Panc1 (cell line): ENCODE results near the gene ABCC1. TPM values are rescaled to one million over a fixed set of nuclear protein-coding genes. Genes with fewer than 3 reads are reported as not detected.
A peak's percentile ranks its signal among the peaks of the same experiment; 100 is the strongest.

Experiments
- ATAC-seq: fragments of 200-7000 bp; cut with Tn5 transposase; 2 replicates; pipeline ENCODE4 v1.9.1; 2020; ENCODE audit warnings: mild to moderate bottlenecking, moderate library complexity
- BruUV-seq: library from RNA; stranded (reverse); fragments of 400-500 nt; replicated peaks from 2 replicates; lab custom pipeline; 2021; lab: Mats Ljungman, UMichigan
- CTCF ChIA-PET: fragments of 300-600 bp; sonication (Branson Sonifier 250); formaldehyde crosslinking; loops from one replicate; lab custom pipeline; 2022; ENCODE audit warnings: antibody characterized with exemption; lab: Charles Lee
- POLR2A ChIA-PET: fragments of 300-600 bp; sonication (Branson Sonifier 250); formaldehyde crosslinking; loops from one replicate; lab custom pipeline; 2022; ENCODE audit warnings: antibody characterized with exemption; lab: Charles Lee
- DNase-seq: peaks from one replicate; pipeline ENCODE4 v3.0.0-alpha.2; 2010; ENCODE audit warnings: low read depth, low spot score
- H3K27ac ChIP-seq: 2 replicates; pipeline ENCODE4 v1.5.1; 2011; ENCODE audit warnings: mild to moderate bottlenecking, low read length, inconsistent platforms
- H3K27me3 ChIP-seq: fragments of 200-500 bp; sonication (Bioruptor generic); 2 replicates; pipeline ENCODE4 v1.6.0; 2014; ENCODE audit warnings: low read length, inconsistent platforms; ENCODE audit not compliant: control insufficient read depth, insufficient read depth
- H3K36me3 ChIP-seq: fragments of 200-500 bp; sonication (Bioruptor generic); 2 replicates; pipeline ENCODE4 v1.5.1; 2014; ENCODE audit warnings: inconsistent platforms, mild to moderate bottlenecking, low read length, moderate library complexity; ENCODE audit not compliant: control insufficient read depth, insufficient read depth
- H3K4me1 ChIP-seq: 2 replicates; pipeline ENCODE4 v1.5.1; 2011; ENCODE audit warnings: inconsistent platforms, mild to moderate bottlenecking, low read length, moderate library complexity; ENCODE audit not compliant: control insufficient read depth, insufficient read depth
- H3K4me3 ChIP-seq, 2 experiments: 2 replicates each; pipeline ENCODE4 v1.5.1; 2011 to 2012; ENCODE audit warnings: low read depth in 2 of 2, low read length in 2 of 2, mild to moderate bottlenecking in 2 of 2, inconsistent platforms in 1 of 2, moderate library complexity in 1 of 2
- H3K9me3 ChIP-seq: fragments of 200-500 bp; sonication (Bioruptor generic); 2 replicates; pipeline ENCODE4 v1.5.1; 2014; ENCODE audit warnings: low read depth, mild to moderate bottlenecking, inconsistent platforms, low read length, moderate library complexity; ENCODE audit not compliant: control insufficient read depth, insufficient read depth
- POLR2AphosphoS5 ChIP-seq: IDR thresholded peaks from 2 replicates; pipeline ENCODE4 v1.6.1; 2012; ENCODE audit warnings: mild to moderate bottlenecking, low read depth, low read length, moderate library complexity
- SIN3A ChIP-seq: IDR thresholded peaks from 2 replicates; pipeline ENCODE4 v1.6.1; 2012; ENCODE audit warnings: low read depth, mild to moderate bottlenecking, low read length, moderate library complexity, borderline replicate concordance; ENCODE audit not compliant: insufficient read depth
- TCF7L2 ChIP-seq: IDR thresholded peaks from 2 replicates; pipeline ENCODE4 v1.6.1; 2011; ENCODE audit warnings: mild to moderate bottlenecking, low read depth, low read length, inconsistent platforms
- in situ Hi-C: cut with HindIII; loops from 2 replicates; pipeline ENCODE4 v1.10.0; 2016; ENCODE audit warnings: low sequenced_read_pairs, low pct_unique_long_range_greater_than_20kb
- intact Hi-C: fragments of 100-400 bp; cut with micrococcal nuclease; formaldehyde crosslinking; loops from one replicate; pipeline ENCODE4 v1.10.0; 2022; ENCODE audit not compliant: unreplicated experiment
- total RNA-seq: library from RNA; stranded (reverse); gene quantifications from one replicate; pipeline ENCODE4 v1.2.1, GENCODE V29; 2021; ENCODE audit not compliant: unreplicated experiment
- TF ChIP-seq, protein P1 (sequence below), 2 experiments: IDR thresholded peaks; 2 replicates each; pipeline ENCODE4 v1.6.1; 2011 to 2012; ENCODE audit warnings: low read depth in 2 of 2, control low read depth in 1 of 2, low read length in 1 of 2, mild to moderate bottlenecking in 1 of 2, moderate library complexity in 1 of 2; ENCODE audit not compliant: insufficient read depth in 1 of 2
- TF ChIP-seq, protein P2 (sequence below): fragments of 450-650 bp; IDR thresholded peaks from 2 replicates; pipeline ENCODE4 v1.5.1; 2017; ENCODE audit warnings: mild to moderate bottlenecking

The ABCC1 gene
- total RNA-seq, 1 experiment from 2014 or later, result 296 TPM

DNA sequence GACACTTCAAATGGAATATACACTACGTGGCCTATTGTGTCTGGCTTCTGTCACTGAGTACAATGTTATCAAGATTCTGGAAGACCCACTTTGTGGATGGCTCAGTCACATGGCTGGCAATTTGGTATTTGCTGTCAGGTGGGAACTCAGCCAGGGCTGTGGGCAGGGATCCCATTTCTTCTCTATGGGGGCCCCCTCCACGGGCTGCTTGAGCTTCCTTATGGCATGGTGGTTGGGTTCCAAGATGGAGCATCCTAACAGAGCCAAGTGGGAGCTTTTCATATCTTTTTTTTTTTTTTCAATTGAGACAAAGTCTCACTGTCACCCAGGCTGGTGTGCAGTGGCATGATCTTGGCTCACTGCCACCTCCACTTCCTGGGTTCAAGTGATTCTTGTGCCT lies 43.0 kb upstream of the ABCC1 start:
- Histone ChIP-seq H3K36me3 (no peaks in the 10 kb centered on the region), H3K4me3 (no peak overlapping the region), H3K4me1 (no peaks in the 10 kb centered on the region), H3K27me3 (no peaks in the 10 kb centered on the region), H3K9me3 (no peaks in the 10 kb centered on the region), H3K27ac (no peak overlapping the region)
- intact Hi-C loops, result no loop called here
- TF ChIP-seq, protein P1, sequence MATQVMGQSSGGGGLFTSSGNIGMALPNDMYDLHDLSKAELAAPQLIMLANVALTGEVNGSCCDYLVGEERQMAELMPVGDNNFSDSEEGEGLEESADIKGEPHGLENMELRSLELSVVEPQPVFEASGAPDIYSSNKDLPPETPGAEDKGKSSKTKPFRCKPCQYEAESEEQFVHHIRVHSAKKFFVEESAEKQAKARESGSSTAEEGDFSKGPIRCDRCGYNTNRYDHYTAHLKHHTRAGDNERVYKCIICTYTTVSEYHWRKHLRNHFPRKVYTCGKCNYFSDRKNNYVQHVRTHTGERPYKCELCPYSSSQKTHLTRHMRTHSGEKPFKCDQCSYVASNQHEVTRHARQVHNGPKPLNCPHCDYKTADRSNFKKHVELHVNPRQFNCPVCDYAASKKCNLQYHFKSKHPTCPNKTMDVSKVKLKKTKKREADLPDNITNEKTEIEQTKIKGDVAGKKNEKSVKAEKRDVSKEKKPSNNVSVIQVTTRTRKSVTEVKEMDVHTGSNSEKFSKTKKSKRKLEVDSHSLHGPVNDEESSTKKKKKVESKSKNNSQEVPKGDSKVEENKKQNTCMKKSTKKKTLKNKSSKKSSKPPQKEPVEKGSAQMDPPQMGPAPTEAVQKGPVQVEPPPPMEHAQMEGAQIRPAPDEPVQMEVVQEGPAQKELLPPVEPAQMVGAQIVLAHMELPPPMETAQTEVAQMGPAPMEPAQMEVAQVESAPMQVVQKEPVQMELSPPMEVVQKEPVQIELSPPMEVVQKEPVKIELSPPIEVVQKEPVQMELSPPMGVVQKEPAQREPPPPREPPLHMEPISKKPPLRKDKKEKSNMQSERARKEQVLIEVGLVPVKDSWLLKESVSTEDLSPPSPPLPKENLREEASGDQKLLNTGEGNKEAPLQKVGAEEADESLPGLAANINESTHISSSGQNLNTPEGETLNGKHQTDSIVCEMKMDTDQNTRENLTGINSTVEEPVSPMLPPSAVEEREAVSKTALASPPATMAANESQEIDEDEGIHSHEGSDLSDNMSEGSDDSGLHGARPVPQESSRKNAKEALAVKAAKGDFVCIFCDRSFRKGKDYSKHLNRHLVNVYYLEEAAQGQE (IDR thresholded peaks at IDR 0.05; ENCODE audit: insufficient read depth in 1 of 2, low read depth in 2 of 2, low read length in 1 of 2), result no peak
- TF ChIP-seq TCF7L2 (no peak), POLR2AphosphoS5 (no peak), SIN3A (no peak)
- TF ChIP-seq, protein P2, sequence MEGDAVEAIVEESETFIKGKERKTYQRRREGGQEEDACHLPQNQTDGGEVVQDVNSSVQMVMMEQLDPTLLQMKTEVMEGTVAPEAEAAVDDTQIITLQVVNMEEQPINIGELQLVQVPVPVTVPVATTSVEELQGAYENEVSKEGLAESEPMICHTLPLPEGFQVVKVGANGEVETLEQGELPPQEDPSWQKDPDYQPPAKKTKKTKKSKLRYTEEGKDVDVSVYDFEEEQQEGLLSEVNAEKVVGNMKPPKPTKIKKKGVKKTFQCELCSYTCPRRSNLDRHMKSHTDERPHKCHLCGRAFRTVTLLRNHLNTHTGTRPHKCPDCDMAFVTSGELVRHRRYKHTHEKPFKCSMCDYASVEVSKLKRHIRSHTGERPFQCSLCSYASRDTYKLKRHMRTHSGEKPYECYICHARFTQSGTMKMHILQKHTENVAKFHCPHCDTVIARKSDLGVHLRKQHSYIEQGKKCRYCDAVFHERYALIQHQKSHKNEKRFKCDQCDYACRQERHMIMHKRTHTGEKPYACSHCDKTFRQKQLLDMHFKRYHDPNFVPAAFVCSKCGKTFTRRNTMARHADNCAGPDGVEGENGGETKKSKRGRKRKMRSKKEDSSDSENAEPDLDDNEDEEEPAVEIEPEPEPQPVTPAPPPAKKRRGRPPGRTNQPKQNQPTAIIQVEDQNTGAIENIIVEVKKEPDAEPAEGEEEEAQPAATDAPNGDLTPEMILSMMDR, result no peak
- no peak for DNase-seq
- POLR2A ChIA-PET, result no interaction called here
- no peak for ATAC-seq
- CTCF ChIA-PET, result no interaction called here
- in situ Hi-C loops, result no loop called here
- BruUV-seq, result no TSS peak

DNA sequence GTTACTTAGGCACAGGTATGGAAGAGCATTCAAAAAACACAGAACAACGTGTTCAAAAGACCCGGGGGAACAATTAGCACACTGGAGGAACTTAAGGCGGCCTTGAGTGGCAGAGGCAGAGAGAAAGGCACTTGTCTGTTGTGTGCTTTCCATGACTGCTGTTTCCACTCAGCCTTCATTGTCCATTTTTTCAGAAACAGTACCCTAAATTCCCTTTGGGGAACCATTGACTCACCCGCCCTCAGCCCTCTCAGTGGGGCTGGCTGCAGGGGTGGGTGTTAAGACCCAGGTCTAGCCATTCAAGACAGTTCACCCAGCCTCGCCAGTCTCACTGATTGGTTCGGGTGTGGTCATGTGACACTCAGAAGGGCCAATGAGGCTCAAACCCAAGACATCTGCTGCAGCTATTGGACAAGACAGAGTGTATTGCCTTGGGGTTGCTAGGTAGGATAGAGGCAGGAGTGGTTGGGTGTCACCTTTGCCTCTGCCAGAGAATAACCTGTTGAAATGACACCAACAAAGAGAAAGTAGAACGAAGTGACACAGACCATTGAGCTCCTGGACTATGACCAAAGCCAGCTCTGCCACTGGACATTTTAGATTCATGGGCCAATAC lies 41.4 kb upstream of the ABCC1 start:
- Histone ChIP-seq H3K27ac (no peak overlapping the region), H3K4me1 (no peaks in the 10 kb centered on the region), H3K9me3 (no peaks in the 10 kb centered on the region), H3K27me3 (no peaks in the 10 kb centered on the region), H3K36me3 (no peaks in the 10 kb centered on the region), H3K4me3 (no peak overlapping the region)
- no TSS peak for BruUV-seq
- CTCF ChIA-PET, result no interaction called here
- intact Hi-C loops (no loop called here), in situ Hi-C loops (no loop called here)
- DNase-seq, result no peak
- peak; percentile 79 for ATAC-seq
- POLR2A ChIA-PET, result no interaction called here
- TF ChIP-seq SIN3A (no peak), TCF7L2 (no peak), POLR2AphosphoS5 (no peak)
- TF ChIP-seq, protein P2, result no peak
- TF ChIP-seq, protein P1 (IDR thresholded peaks at IDR 0.05; ENCODE audit: insufficient read depth in 1 of 2, low read depth in 2 of 2, low read length in 1 of 2), result no peak
